Measurements from ENCODE around the gene MAP1LC3A. TPM values are rescaled to one million over a fixed set of nuclear protein-coding genes. Genes with fewer than 3 reads are reported as not detected.
A peak's percentile ranks its signal among the peaks of the same experiment; 100 is the strongest.

MAP1LC3A gene
- total and polyA plus RNA-seq, 4 donors: 30.1 to 67.6 (median 37.8) TPM

DNA sequence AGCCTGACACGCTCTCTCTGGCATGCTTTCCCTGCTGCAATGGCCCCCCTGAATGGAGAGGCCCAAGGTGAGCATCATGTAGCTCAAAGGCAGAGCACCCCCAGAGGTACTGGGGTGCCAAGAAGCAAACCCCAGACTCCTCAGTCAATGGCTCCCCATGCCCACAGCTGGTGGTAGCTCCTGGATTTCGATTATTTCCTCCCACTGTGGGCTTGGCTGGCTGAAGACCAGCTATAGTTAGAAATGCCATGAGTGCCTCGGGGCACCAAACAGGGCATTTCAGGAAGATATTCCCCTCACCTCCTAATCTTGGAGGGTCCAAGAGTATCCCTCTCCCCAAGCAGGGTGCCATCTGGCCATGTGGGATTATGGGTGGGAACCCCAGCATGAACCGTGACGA, 16.8 kb downstream of the MAP1LC3A start:
- TF ChIP-seq, protein P1, sequence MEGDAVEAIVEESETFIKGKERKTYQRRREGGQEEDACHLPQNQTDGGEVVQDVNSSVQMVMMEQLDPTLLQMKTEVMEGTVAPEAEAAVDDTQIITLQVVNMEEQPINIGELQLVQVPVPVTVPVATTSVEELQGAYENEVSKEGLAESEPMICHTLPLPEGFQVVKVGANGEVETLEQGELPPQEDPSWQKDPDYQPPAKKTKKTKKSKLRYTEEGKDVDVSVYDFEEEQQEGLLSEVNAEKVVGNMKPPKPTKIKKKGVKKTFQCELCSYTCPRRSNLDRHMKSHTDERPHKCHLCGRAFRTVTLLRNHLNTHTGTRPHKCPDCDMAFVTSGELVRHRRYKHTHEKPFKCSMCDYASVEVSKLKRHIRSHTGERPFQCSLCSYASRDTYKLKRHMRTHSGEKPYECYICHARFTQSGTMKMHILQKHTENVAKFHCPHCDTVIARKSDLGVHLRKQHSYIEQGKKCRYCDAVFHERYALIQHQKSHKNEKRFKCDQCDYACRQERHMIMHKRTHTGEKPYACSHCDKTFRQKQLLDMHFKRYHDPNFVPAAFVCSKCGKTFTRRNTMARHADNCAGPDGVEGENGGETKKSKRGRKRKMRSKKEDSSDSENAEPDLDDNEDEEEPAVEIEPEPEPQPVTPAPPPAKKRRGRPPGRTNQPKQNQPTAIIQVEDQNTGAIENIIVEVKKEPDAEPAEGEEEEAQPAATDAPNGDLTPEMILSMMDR (IDR thresholded peaks at IDR 0.05; ENCODE audit: control extremely low read depth, extremely low read depth): no peak
- WGBS, 2 donors: 95 to 97% methylated on average over 5 of the region's 5 CpGs
- no peaks in the 10 kb centered on the region for H3K27me3 ChIP-seq (ENCODE audit: control insufficient read depth in 3 of 3, insufficient read depth in 3 of 3, low read length in 2 of 3)
- ATAC-seq (ENCODE audit: insufficient read depth, low FRiP score): no peak
- no peaks in the 10 kb centered on the region for H3K9me3 ChIP-seq (ENCODE audit: control insufficient read depth in 4 of 4, insufficient read depth in 3 of 4, low read length in 3 of 4)
- no peak overlapping the region for H3K9ac ChIP-seq (ENCODE audit: insufficient read depth in 1 of 2, low read length in 2 of 2)
- H3K36me3 ChIP-seq (ENCODE audit: control insufficient read depth in 4 of 4, insufficient read depth in 4 of 4, low read length in 4 of 4): peaks cover 0 to 12% (median 8%) of the 10 kb centered on the region in 4 donors
- no peak overlapping the region for H3K4me3 ChIP-seq
- no peak overlapping the region for H3K27ac ChIP-seq (ENCODE audit: low read depth in 1 of 2, low read length in 1 of 2)
- peaks cover 0 to 18% (median 5%) of the 10 kb centered on the region in 5 donors for H3K4me1 ChIP-seq (ENCODE audit: control insufficient read depth in 5 of 5, insufficient read depth in 5 of 5, low read length in 5 of 5)
- DNase-seq: no peak

DNA sequence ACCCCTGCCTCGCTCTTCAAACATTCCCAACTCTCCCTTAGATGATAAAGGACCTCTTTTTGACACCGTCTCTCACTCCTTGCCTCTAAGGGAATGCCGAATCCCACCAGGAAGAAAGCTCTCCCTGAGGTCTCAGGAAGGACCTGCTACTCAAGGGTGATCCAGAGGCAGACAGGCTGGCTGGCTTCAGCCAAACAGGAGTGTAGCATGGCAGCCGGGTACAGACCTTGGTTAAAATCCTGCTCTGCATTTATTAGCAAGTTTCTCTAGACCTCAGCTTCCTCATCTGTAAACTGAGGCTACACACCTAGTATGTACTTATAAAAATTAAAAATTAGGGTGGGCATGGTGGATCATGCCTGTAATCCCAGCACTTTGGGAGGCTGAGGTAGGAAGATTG, 17.2 kb downstream of the MAP1LC3A start:
- no peaks in the 10 kb centered on the region for H3K27me3 ChIP-seq (ENCODE audit: control insufficient read depth in 3 of 3, insufficient read depth in 3 of 3, low read length in 2 of 3)
- DNase-seq (no peak), ATAC-seq (ENCODE audit: insufficient read depth, low FRiP score) (no peak)
- no peak overlapping the region for H3K4me3 ChIP-seq
- H3K9me3 ChIP-seq (ENCODE audit: control insufficient read depth in 4 of 4, insufficient read depth in 3 of 4, low read length in 3 of 4): no peaks in the 10 kb centered on the region
- TF ChIP-seq, protein P1 (IDR thresholded peaks at IDR 0.05; ENCODE audit: control extremely low read depth, extremely low read depth): no peak
- no peak overlapping the region for H3K27ac ChIP-seq (ENCODE audit: low read depth in 1 of 2, low read length in 1 of 2)
- peaks cover 0 to 18% (median 5%) of the 10 kb centered on the region in 5 donors for H3K4me1 ChIP-seq (ENCODE audit: control insufficient read depth in 5 of 5, insufficient read depth in 5 of 5, low read length in 5 of 5)
- H3K9ac ChIP-seq (ENCODE audit: insufficient read depth in 1 of 2, low read length in 2 of 2): no peak overlapping the region
- 98 to 99% methylated on average over 4 of the region's 4 CpGs for WGBS, 2 donors
- H3K36me3 ChIP-seq (ENCODE audit: control insufficient read depth in 4 of 4, insufficient read depth in 4 of 4, low read length in 4 of 4): peaks cover 0 to 16% (median 8%) of the 10 kb centered on the region in 4 donors

DNA sequence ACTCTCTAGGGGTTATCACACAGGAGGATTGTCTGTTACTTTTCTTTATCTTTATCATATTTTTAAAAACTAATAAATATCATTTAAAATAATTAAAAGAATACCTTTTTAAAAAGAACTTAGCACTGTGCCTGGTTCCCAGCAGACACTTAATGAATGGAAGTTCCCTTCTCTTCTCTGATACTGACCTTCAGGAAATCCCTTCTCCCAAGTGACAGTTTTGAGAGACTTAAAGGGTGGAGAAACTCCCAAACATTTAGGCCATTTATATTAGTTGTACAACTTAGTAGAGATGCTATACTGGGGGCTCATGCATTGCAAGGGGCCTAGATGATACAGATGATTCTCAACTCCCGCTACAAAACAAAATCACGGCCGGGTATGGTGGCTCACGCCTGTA, 18.5 kb downstream of the MAP1LC3A start:
- Histone ChIP-seq H3K27me3 (ENCODE audit: control insufficient read depth in 3 of 3, insufficient read depth in 3 of 3, low read length in 2 of 3) (no peaks in the 10 kb centered on the region), H3K4me3 (no peak overlapping the region), H3K27ac (ENCODE audit: low read depth in 1 of 2, low read length in 1 of 2) (no peak overlapping the region), H3K36me3 (ENCODE audit: control insufficient read depth in 4 of 4, insufficient read depth in 4 of 4, low read length in 4 of 4) (peaks cover 0 to 21% (median 11%) of the 10 kb centered on the region in 4 donors), H3K4me1 (ENCODE audit: control insufficient read depth in 5 of 5, insufficient read depth in 5 of 5, low read length in 5 of 5) (peaks cover 0 to 27% (median 10%) of the 10 kb centered on the region in 5 donors), H3K9ac (ENCODE audit: insufficient read depth in 1 of 2, low read length in 2 of 2) (no peak overlapping the region), H3K9me3 (ENCODE audit: control insufficient read depth in 4 of 4, insufficient read depth in 3 of 4, low read length in 3 of 4) (no peaks in the 10 kb centered on the region)
- TF ChIP-seq, protein P1 (IDR thresholded peaks at IDR 0.05; ENCODE audit: control extremely low read depth, extremely low read depth): no peak
- DNase-seq: no peak
- WGBS, 2 donors: 96 to 100% methylated on average over 4 of the region's 4 CpGs
- no peak for ATAC-seq (ENCODE audit: insufficient read depth, low FRiP score)

DNA sequence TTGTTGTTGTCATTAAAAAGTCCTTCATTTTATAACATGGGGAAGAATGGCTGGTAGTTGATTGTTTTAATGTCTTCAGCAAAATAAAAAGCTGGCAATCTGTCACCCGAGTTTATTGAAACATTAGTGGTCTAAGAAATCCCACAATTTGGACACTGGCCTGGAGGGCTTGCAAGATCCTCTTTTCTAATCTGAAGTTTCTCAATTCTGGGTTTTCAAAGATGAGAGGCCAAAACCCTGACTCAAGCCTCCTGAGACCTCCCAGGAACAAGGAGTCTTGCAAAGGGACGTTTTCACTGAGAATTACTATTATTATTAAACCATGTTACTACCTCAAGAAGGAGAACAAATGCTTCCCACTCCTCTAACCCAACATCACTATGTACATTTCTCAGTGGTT, 19.5 kb downstream of the MAP1LC3A start:
- H3K4me3 ChIP-seq: no peak overlapping the region
- 19 to 56% methylated on average over 2 of the region's 2 CpGs for WGBS, 2 donors
- H3K27me3 ChIP-seq (ENCODE audit: control insufficient read depth in 3 of 3, insufficient read depth in 3 of 3, low read length in 2 of 3): no peaks in the 10 kb centered on the region
- peaks cover 0 to 28% (median 10%) of the 10 kb centered on the region in 5 donors for H3K4me1 ChIP-seq (ENCODE audit: control insufficient read depth in 5 of 5, insufficient read depth in 5 of 5, low read length in 5 of 5)
- DNase-seq (peak in 2 of 3 donors; percentile 29 to 65), ATAC-seq (ENCODE audit: insufficient read depth, low FRiP score) (no peak)
- TF ChIP-seq, protein P1 (IDR thresholded peaks at IDR 0.05; ENCODE audit: control extremely low read depth, extremely low read depth): no peak
- no peak overlapping the region for H3K9ac ChIP-seq (ENCODE audit: insufficient read depth in 1 of 2, low read length in 2 of 2)
- peaks cover 0 to 21% (median 11%) of the 10 kb centered on the region in 4 donors for H3K36me3 ChIP-seq (ENCODE audit: control insufficient read depth in 4 of 4, insufficient read depth in 4 of 4, low read length in 4 of 4)
- H3K27ac ChIP-seq (ENCODE audit: low read depth in 1 of 2, low read length in 1 of 2): peak overlapping the region in 1 of 2 donors; percentile 35
- no peaks in the 10 kb centered on the region for H3K9me3 ChIP-seq (ENCODE audit: control insufficient read depth in 4 of 4, insufficient read depth in 3 of 4, low read length in 3 of 4)
